ENCODE measurements around the gene ING4. TPM values are rescaled to one million over a fixed set of nuclear protein-coding genes. Genes with fewer than 3 reads are reported as not detected.
"Not testable (repeated sequence)": the region's sequence is repeated elsewhere in the genome, so short reads cannot be mapped to it uniquely, and the experiment has no call there.

ING4 gene
- 10 to 100 TPM; 27.6 to 28.0 TPM for total RNA-seq

DNA sequence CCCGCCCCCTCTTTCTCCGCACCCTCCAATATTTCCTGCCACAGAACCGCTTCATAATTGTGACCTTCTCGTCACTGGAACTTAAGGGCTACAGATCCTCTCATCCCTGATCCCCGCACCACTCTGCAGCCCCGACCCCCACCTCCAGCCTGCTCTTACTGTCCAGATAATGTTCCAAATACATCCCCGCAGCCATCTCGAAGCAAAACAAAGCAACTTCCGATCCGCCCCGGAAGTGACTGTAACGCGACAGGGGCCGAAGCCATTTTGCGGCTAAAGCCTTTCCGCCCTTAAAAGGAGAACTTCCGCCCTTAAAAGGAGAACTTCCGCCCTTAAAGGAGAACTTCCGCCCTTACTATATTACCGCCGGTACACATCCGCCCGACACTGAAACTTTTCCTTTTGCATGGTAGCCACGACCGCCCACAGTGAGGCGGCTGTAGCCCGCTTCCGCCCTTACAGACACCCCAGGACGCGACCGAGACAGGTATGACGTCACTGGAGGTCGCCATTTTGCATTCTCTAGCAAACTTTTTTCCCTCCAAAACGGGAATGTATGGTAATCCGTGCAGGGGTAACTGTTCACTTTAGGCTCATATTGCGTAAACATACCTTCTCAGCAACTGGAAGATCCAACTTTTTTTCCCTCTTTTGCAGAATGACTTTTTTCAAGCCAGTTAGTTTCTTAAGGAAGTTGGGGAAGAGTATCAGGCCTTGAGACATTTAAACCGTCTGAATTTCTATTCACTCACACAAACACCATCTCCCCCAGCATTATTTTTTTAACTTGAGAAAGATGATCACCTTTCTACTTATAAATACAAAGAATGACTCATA is at the start of gene ING4:
Gene ING4, minus strand, starts transcription at position 214 of the 837 bp plus-strand sequence. Its CDS starts 18 bp downstream, at position 196.
- H3K27ac Mint-ChIP-seq: peak within 1 kb of the TSS; percentile 79
- H3K27me3 Mint-ChIP-seq (ENCODE audit: low read depth): no peaks in the 10 kb centered on the region
- peak within 1 kb of the TSS; percentile 92 to 100 for H3K4me3 Mint-ChIP-seq
- H3K4me1 Mint-ChIP-seq (ENCODE audit: low read depth): peaks cover 36% of the 10 kb centered on the region
- H3K36me3 Mint-ChIP-seq (ENCODE audit: insufficient read depth in 2 of 2): peaks cover 2 to 8% of the 10 kb centered on the region in 2 donors
- peak; percentile 100 for ATAC-seq (replicated peaks in 1 of 2)
- peak; percentile 94 to 97 for DNase-seq
- no peaks in the 10 kb centered on the region for H3K9me3 Mint-ChIP-seq

DNA sequence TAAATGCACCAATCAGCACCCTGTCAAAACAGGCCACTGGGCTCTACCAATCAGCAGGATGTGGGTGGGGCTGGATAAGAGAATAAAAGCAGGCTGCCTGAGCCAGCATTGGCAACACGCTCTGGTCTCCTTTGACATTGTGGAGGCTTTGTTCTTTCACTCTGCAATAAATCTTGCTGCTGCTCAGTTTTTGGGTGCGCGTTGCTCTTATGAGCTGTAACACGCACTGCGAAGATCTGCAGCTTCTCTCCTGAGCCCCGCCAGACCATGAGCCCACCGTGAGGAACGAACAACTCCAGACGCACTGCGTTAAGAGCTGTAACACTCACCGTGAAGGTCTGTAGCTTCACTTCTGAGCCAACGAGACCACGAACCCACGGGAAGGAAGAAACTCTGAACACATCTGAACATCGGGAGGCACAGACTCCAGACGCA is 46.1 kb upstream of the ING4 start:
- Mint-ChIP-seq H3K9me3 (no peaks in the 10 kb centered on the region), H3K36me3 (ENCODE audit: insufficient read depth in 2 of 2) (no peaks in the 10 kb centered on the region), H3K27ac (peak overlapping the region; percentile 35), H3K27me3 (ENCODE audit: low read depth) (peaks cover 23% of the 10 kb centered on the region), H3K4me3 (peak overlapping the region; percentile 77 to 81), H3K4me1 (ENCODE audit: low read depth) (peaks cover 10% of the 10 kb centered on the region)
- peak; percentile 32 to 69 for ATAC-seq (replicated peaks in 1 of 2)
- peak; percentile 25 to 49 for DNase-seq

DNA sequence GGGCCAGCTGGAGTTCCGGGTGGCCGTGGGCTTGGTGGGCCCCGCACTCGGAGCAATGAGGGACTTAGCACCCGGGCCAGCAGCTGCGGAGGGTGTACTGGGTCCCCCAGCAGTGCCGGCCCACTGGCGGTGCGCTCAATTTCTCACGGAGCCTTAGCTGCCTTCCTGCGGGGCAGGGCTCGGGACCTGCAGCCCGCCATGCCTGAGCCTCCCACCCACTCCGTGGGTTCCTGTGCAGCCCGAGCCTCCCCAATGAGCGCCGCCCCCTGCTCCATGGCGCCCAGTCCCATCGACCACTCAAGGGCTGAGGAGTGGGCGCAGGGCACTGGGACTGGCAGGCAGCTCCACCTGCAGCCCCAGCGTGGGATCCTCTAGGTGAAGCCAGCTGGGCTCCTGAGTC is 45.4 kb upstream of the ING4 start:
- Mint-ChIP-seq H3K4me1 (ENCODE audit: low read depth) (peaks cover 15% of the 10 kb centered on the region), H3K27me3 (ENCODE audit: low read depth) (peaks cover 29% of the 10 kb centered on the region)
- H3K4me3 Mint-ChIP-seq; H3K36me3 Mint-ChIP-seq (ENCODE audit: insufficient read depth in 2 of 2); H3K27ac Mint-ChIP-seq; ATAC-seq (replicated peaks in 1 of 2); H3K9me3 Mint-ChIP-seq; DNase-seq: not testable (repeated sequence)

DNA sequence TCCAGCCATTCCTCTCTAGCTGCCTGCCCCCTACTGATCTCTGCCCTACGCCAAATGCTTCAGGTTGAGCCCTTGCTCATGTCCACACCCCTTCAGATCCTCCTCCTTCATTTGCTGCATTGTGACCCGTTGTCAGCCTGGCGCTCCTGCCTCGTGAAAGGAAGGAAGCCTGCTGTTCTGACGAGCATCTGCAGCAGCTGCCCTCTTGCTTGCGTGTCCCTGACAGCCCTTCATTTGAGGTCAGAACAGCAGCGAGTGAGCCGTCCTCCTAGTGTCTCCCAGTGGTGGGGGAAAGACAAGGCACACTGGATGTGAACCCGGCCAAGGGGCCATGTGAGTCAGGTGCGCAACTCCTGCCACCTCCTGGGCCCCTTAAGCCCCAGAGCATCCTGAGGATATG is 40.7 kb upstream of the ING4 start:
- ATAC-seq (replicated peaks in 1 of 2) (no peak), DNase-seq (peak in 1 of 2 donors; percentile 8)
- Mint-ChIP-seq H3K4me1 (ENCODE audit: low read depth) (peaks cover 34% of the 10 kb centered on the region), H3K4me3 (no peak overlapping the region), H3K27me3 (ENCODE audit: low read depth) (peaks cover 64% of the 10 kb centered on the region), H3K36me3 (ENCODE audit: insufficient read depth in 2 of 2) (peaks cover 3 to 7% of the 10 kb centered on the region in 2 donors), H3K27ac (no peak overlapping the region), H3K9me3 (no peaks in the 10 kb centered on the region)

DNA sequence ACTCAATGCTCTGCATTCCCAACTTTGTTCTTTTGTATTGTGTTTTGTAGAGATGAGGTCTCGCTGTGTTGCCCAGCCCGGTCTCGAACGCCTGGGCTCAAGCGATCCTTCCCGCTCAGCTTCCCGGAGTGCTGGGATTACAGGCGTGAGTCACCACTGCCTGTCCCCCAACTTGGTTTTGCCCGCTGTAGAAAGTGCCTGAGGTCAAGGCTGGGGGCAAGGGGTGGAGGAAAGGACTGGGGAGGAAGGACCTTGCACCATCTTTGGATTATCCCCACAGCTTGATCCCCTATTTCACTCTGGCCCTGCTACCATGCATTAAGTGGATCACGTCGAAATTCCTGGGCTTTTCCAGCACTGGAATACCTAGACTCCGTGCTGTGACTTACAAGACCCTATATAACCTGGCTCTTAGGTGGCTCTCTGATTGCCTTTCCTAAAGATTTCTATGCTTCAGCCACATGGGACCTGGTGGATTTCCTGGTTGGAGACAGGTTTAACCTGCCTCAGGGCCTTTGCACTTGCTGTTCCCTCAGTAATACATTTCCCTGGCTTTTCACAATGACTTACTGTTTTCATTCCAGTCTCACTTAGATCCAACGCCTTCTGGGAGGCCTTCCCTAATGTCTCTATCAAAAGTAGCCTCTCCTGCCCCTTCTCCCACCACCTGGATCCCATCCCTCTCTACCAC is 38.3 kb upstream of the ING4 start:
- Mint-ChIP-seq H3K36me3 (ENCODE audit: insufficient read depth in 2 of 2) (peaks cover 3 to 7% of the 10 kb centered on the region in 2 donors), H3K27me3 (ENCODE audit: low read depth) (peaks cover 71% of the 10 kb centered on the region), H3K4me1 (ENCODE audit: low read depth) (peaks cover 32% of the 10 kb centered on the region), H3K27ac (peak overlapping the region; percentile 13), H3K4me3 (peak overlapping the region; percentile 82 to 84), H3K9me3 (no peaks in the 10 kb centered on the region)
- DNase-seq (no peak), ATAC-seq (replicated peaks in 1 of 2) (no peak)

DNA sequence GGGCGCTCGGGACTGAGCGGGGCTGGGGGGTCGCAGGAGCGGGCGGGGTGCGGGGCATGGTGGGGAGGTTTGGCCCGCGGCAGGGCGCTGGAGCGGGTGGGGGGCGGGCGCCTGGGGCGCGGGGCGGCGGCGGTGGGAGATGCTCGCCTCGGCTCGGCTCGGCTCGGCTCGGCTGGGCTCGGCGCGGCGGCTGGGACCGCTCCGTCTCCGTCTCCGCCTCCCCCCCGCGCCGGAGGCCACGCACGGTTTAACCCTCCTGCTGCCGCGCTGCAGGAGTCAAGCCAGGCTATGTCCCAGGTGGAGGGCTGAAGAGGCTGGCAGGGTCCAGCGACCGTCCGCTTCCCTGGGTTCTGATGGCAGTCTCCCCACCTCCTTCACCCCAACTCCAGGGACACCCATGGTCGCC is 37.7 kb upstream of the ING4 start, which contains the start of gene PIANP:
Gene PIANP, minus strand, starts transcription at position 170 of the 406 bp plus-strand sequence. CDS start 2,754 bp downstream, outside the sequence.
- no peaks in the 10 kb centered on the region for H3K9me3 Mint-ChIP-seq
- DNase-seq (peak; percentile 62 to 65), ATAC-seq (replicated peaks in 1 of 2) (peak; percentile 78 to 82)
- H3K4me3 Mint-ChIP-seq: peak within 1 kb of the TSS; percentile 82 to 84
- peak within 1 kb of the TSS; percentile 13 for H3K27ac Mint-ChIP-seq
- H3K27me3 Mint-ChIP-seq (ENCODE audit: low read depth): peaks cover 71% of the 10 kb centered on the region
- H3K36me3 Mint-ChIP-seq (ENCODE audit: insufficient read depth in 2 of 2): peaks cover 3 to 7% of the 10 kb centered on the region in 2 donors
- peaks cover 32% of the 10 kb centered on the region for H3K4me1 Mint-ChIP-seq (ENCODE audit: low read depth)

DNA sequence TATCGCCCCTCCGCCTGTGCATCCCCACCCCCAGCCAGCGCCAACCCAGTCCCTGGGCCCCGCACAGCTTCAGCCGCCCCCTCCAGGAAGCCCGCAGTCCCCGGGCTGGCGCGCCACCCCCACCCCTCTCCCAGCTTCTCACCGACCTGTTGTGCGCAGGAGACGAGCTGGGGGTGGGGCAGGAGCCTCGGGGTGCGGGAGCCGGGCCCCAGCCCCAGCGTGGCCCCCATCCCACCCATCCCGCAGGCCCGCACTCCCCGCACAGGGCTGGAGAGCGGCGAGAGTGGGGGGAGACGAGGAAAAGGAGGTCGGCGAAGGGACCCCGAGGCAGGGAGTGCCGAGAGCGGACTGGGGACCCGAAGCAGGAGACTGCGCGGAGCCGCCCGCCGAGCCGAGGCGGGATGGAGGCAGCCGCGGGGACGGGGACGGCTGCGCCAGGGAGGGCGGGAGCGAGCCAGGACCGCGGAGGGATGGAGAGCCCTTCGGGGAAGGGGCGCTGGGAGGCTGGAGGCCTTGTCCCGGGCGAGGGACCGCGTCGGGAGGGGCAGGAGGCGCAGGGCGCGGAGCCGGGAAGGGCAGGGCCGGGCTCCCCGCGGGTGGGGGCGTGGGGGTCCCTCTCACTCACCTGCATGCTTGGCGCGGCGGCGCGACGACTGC is 37.2 kb upstream of the ING4 start:
- Mint-ChIP-seq H3K27me3 (ENCODE audit: low read depth) (peaks cover 65% of the 10 kb centered on the region), H3K27ac (no peak overlapping the region), H3K9me3 (no peaks in the 10 kb centered on the region), H3K4me1 (ENCODE audit: low read depth) (peaks cover 32% of the 10 kb centered on the region), H3K36me3 (ENCODE audit: insufficient read depth in 2 of 2) (peaks cover 3 to 7% of the 10 kb centered on the region in 2 donors), H3K4me3 (peak overlapping the region; percentile 78 to 82)
- ATAC-seq (replicated peaks in 1 of 2): peak; percentile 57 to 65
- peak; percentile 20 to 36 for DNase-seq

DNA sequence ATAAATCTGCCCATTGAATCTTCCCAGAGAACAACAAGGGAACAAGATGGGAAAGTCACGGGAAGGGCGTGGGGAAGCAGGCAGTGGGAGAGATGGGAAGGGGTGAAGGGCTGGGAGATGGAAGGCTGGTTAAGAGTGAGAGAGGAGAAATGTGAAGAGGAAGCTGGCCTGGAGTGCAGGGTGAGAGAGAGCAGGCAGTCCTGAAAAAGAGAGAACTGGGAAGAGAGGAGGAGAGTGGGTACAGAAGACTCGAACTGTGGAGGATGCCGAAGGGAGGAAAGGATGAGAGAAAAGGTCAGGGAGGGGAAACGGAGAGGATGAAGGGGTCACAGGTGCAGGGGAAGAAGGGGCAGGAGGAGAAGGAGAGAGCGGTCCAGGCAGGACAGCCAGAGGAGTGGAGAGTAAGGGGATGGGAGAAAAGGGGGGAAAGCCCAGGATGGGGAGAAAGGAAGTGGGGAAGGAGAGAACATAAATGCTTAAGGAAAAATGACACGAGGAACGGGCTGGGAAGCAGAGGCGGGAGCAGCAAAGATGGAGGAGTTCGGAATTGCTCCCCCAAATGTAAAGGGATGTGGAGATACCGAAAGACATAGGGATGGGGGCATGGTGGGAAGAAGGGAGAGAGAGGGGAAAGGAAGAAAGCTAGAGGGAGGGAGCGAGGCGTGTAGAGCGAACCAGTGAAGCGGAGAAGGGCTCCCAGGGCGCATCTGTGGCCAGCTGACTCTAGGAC is 36.5 kb upstream of the ING4 start:
- Mint-ChIP-seq H3K27ac (peak overlapping the region; percentile 51), H3K36me3 (ENCODE audit: insufficient read depth in 2 of 2) (peaks cover 3 to 7% of the 10 kb centered on the region in 2 donors), H3K27me3 (ENCODE audit: low read depth) (peaks cover 58% of the 10 kb centered on the region), H3K4me3 (peak overlapping the region; percentile 78 to 82), H3K4me1 (ENCODE audit: low read depth) (peaks cover 32% of the 10 kb centered on the region), H3K9me3 (no peaks in the 10 kb centered on the region)
- DNase-seq (no peak), ATAC-seq (replicated peaks in 1 of 2) (no peak)

DNA sequence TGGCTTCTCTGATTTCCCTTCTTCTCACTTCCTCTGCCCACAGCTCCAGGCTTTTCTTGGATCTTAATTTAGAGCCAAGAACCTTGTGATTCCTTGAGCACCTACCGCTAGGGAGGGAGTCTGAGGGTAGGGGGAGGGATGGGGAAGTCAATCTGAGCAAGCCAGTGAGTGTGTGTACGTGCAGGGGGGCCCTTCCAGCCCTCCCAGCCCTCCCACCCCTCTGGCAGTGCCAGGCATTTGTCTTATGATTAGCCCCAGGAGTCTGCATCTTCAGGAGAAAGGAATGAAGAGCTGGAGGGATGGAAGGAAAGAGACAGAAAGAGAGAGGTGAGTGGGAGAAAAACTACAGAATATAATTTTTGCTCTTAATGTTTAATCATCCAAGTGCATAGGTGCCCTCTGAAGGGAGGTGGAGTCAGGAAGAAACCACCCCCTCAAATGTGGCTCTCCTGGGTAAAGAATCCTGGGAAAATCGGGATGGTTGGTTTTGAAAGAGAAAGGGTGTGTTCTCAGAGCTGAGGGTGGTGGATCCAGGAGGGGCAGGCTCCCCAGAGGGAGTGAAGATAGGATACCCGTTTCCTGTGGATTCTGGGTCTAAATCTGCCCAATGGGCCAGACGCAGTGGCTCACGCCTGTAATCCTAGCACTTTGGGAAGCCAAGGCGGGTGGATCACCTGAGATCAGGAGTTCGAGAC is 35.6 kb upstream of the ING4 start:
- peaks cover 3 to 7% of the 10 kb centered on the region in 2 donors for H3K36me3 Mint-ChIP-seq (ENCODE audit: insufficient read depth in 2 of 2)
- H3K4me1 Mint-ChIP-seq (ENCODE audit: low read depth): peaks cover 29% of the 10 kb centered on the region
- H3K9me3 Mint-ChIP-seq: no peaks in the 10 kb centered on the region

DNA sequence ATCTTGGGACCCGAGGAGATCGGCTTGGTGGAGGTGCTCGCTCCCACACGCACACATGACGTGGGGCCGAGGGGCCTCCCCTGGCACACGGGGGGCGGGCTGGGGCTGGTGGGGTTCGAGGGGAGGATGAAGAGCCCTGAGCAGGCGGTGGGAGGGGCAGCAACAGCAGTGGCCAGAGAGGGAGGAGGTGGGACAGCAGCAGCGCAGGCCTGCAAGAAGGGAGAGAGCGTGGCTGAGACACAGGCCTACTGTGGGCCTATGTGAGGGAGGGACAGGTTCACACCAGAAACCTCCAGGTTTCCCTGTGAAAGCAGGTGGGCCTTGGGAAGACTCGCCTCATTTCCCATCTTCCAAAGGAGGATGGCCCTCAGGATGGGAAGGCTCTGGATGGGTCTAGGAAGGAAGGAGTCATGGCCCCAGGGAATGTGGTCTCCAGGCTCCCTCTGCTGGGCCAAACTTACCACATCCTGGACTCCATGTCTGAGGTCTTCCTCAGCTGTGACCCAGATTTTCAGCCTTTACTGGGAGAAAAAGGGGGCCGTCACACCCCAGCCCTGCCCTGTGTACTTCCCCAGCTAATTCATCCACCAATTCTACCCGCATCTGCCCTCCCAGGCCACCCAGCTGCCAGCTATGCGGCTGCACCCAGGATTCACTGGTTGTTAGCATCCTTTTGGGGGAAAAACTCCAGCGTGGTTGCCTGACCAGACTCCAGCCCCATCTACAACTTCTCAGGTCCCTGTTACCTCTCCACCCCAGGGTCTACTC is 34.8 kb upstream of the ING4 start:
- ATAC-seq (replicated peaks in 1 of 2): peak in 1 of 2 donors; percentile 11
- Mint-ChIP-seq H3K27ac (no peak overlapping the region), H3K36me3 (ENCODE audit: insufficient read depth in 2 of 2) (peaks cover 3 to 7% of the 10 kb centered on the region in 2 donors), H3K27me3 (ENCODE audit: low read depth) (peaks cover 42% of the 10 kb centered on the region), H3K4me3 (no peak overlapping the region), H3K9me3 (no peaks in the 10 kb centered on the region), H3K4me1 (ENCODE audit: low read depth) (peaks cover 26% of the 10 kb centered on the region)
- DNase-seq: peak in 1 of 2 donors; percentile 15

More for the DNA sequence above, 35.6 kb upstream of the ING4 start:
- no peak overlapping the region for H3K27ac Mint-ChIP-seq
- H3K4me3 Mint-ChIP-seq: peak overlapping the region; percentile 26 to 82
- no peak for ATAC-seq (replicated peaks in 1 of 2)
- no peak for DNase-seq
- H3K27me3 Mint-ChIP-seq (ENCODE audit: low read depth): peaks cover 49% of the 10 kb centered on the region
